Stimulated activated CD4-positive, alpha-beta T cell treated with anti-CD3 and anti-CD28 coated beads, Interleukin-12 subunit alpha, Interleukin-12 subunit beta, amount 100 ng/mL, for 48 hours (primary cell): ENCODE measurements around the gene BCL11A.

ENCODE experiments used
- DNase-seq, 3 donors: peaks; one replicate each; pipeline ENCODE4 v3.0.0-alpha.2; 2020; ENCODE audit warnings: low read depth in 2 of 3, low spot score in 1 of 3

The BCL11A gene

GRCh38 chr2:60553495-60554073, at the start of gene BCL11A:
TSS of gene BCL11A (minus strand) at chr2:60553654. CDS start at chr2:60553270, 384 bp downstream.
- DNase-seq = no peak

GRCh38 chr2:60602828-60603532, 49.5 kb upstream of the BCL11A start:
- DNase-seq = no peak

- DNase-seq = no peak
Measured at GRCh38 chr2:60602388-60602787, 48.9 kb upstream of the BCL11A start.

- DNase-seq = no peak
Measured at GRCh38 chr2:60598271-60598670, 44.8 kb upstream of the BCL11A start.

- DNase-seq = no peak
Measured at GRCh38 chr2:60597346-60597745, 43.9 kb upstream of the BCL11A start.

GRCh38 chr2:60596411-60596810, 43.0 kb upstream of the BCL11A start:
- no peak for DNase-seq

GRCh38 chr2:60595953-60596352, 42.5 kb upstream of the BCL11A start:
- no peak for DNase-seq

GRCh38 chr2:60589104-60589503, 35.6 kb upstream of the BCL11A start:
- no peak for DNase-seq

- DNase-seq = no peak
Measured at GRCh38 chr2:60586081-60586480, 32.6 kb upstream of the BCL11A start.

- DNase-seq = no peak
Measured at GRCh38 chr2:60585276-60585675, 31.8 kb upstream of the BCL11A start.

GRCh38 chr2:60583604-60584003, 30.1 kb upstream of the BCL11A start:
- DNase-seq = no peak

GRCh38 chr2:60581433-60582282, 28.2 kb upstream of the BCL11A start:
- DNase-seq = peak; percentile 45 to 64 (median 56)

- no peak for DNase-seq
Measured at GRCh38 chr2:60577682-60578283, 24.3 kb upstream of the BCL11A start.

GRCh38 chr2:60573251-60573650, 19.8 kb upstream of the BCL11A start:
- DNase-seq = no peak

- DNase-seq = no peak
Measured at GRCh38 chr2:60570251-60570650, 16.8 kb upstream of the BCL11A start.

GRCh38 chr2:60569680-60570111, 16.2 kb upstream of the BCL11A start:
- DNase-seq = no peak

- DNase-seq = no peak
Measured at GRCh38 chr2:60567919-60568768, 14.7 kb upstream of the BCL11A start.

- DNase-seq = no peak
Measured at GRCh38 chr2:60567096-60567495, 13.6 kb upstream of the BCL11A start.

- no peak for DNase-seq
Measured at GRCh38 chr2:60565472-60565871, 12.0 kb upstream of the BCL11A start.

- DNase-seq = peak in 1 of 3 donors; percentile 45
Measured at GRCh38 chr2:60560734-60561644, 7.5 kb upstream of the BCL11A start.
